ENCODE measurements around the gene TM2D1.
"Not testable (repeated sequence)": the region's sequence is repeated elsewhere in the genome, so short reads cannot be mapped to it uniquely, and the experiment has no call there.

TM2D1 gene

GRCh38 chr1:61711969-61712368, 13.0 kb downstream of the TM2D1 start:
- no peak for FAIRE-seq

GRCh38 chr1:61711257-61711656, 13.7 kb downstream of the TM2D1 start:
- FAIRE-seq: not testable (repeated sequence)

- no peak for FAIRE-seq
Measured at GRCh38 chr1:61709908-61710289, 15.0 kb downstream of the TM2D1 start.

GRCh38 chr1:61708953-61709907, 15.7 kb downstream of the TM2D1 start:
- no peak for FAIRE-seq

DNA sequence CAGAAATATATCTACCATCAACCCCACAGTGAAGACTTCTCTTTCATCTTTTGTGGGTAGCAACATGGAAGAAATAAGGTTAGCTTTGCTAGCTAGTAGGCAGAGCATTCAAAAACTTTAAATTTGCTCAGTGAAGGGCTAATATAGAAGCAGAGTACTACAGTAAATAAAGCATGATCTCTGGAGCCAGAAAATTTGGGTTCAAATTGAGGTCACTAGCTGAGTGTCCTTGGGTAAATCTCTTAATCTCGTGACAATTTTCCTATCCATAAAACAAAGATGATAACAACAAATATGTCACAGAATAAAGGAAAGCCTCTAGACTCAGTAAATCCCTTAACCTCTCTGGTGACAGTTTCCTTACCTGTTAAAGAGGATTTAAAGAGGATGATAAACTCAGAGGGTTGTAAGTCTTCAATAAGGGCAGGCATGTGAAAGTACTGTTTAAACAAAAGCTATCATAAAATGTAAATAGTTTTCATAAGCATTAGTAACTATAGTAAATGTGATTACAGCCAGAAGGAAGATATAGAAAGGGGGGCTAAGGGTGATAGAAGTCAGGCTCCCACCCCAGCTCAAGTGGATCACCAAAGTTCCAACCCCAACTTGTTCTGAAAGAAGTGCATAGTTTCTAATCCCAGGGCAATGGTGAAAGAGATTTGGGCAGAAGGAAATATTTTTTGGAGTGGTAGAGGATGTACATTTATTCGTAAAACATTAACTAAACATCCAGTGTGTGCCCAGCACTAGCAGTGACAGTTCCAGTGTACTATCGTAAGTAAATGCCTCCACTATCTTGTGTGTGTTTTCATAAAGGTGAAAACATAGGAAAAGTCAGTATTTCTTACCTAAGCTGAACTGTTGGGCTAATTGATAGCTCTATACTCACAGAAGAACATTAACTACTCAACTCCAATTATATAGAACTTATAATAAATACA, 24.8 kb downstream of the TM2D1 start:
- peak; percentile 66 for FAIRE-seq

GRCh38 chr1:61692155-61692800, 32.7 kb downstream of the TM2D1 start:
- peak; percentile 53 for FAIRE-seq

DNA sequence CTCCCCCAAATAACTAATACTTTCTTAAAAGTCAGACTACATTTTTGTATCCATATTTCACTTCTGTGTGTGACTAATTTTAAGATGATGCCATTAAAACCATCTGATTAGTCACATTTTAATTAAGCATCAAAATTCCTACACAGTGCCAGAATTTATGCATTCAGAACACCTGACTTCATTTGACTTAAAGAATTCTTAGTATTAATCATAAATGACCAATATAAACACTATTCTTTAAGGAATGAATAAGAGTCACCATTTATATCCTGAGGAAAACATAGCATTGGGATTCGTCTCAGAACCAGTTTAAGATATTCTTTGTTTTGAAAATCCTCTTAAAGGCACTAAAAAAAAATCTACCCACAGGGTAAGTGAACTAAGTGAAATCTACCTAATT, 37.0 kb downstream of the TM2D1 start:
- no peak for FAIRE-seq

DNA sequence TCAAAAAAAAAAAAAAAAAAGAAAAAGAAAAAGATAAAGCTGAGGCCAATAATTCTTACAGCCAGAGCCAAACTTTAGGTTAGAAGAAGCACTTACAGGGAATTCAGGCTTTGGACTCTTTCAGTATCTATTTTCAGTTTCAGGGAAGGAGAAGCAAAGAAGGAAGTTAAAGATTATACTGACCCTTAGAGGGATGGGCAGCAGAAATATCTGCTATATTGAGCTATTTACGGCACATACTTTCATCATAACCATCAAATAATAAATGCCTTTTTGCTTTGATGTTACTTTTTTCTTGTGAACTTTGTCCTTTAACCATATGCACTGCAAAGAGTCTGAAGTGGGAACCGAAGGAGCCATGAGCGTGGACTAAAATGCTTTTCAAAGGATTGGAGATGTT, 42.0 kb downstream of the TM2D1 start:
- no peak for FAIRE-seq

- no peak for FAIRE-seq
Measured at GRCh38 chr1:61680500-61680899, 44.4 kb downstream of the TM2D1 start.

GRCh38 chr1:61676881-61677280, 48.1 kb downstream of the TM2D1 start:
- not testable (repeated sequence) for FAIRE-seq

GRCh38 chr1:61674221-61674620, 50.7 kb downstream of the TM2D1 start:
- FAIRE-seq: no peak

- no peak for FAIRE-seq
Measured at GRCh38 chr1:61672376-61672775, 52.6 kb downstream of the TM2D1 start.

GRCh38 chr1:61670445-61670844, 54.5 kb downstream of the TM2D1 start:
- no peak for FAIRE-seq

DNA sequence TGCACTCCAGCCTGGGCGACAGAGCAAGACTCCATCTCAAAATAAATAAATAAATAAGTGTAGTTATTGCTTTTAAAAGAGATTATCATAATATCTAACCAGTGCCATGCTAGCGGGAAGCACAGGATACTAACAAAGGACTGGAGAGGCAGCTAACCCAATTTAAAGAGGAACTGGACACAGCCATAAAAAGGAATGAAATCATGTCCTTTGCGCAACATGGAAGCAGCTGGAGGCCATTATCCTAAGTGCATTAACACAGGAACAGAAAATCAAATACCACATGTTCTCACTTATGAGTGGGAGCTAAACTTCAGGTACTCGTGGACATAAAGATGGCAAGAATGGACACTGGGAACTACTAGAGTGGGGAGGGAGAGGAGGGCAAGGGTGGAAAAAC, 54.9 kb downstream of the TM2D1 start:
- no peak for FAIRE-seq

DNA sequence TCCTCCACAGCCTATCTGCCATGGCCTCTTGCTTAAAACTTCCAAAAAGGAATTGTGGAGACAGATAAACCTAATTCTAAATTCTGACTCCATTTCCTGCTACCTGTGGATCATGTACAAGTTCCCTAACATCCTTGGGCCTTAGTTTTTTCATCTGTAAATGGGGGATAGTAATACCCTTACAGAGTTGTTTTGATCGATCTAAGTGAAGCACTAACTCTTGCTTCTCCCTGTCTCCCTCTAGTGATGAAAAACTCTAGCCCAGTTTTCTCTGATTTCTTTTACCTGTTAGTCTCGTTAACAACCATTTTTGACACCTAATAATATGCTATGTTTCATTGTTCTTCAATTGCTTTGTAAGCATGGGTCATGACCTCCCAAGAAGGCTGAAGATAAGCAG, 65.9 kb downstream of the TM2D1 start:
- FAIRE-seq: no peak

- FAIRE-seq: no peak
Measured at GRCh38 chr1:61655453-61655852, 69.5 kb downstream of the TM2D1 start.

DNA sequence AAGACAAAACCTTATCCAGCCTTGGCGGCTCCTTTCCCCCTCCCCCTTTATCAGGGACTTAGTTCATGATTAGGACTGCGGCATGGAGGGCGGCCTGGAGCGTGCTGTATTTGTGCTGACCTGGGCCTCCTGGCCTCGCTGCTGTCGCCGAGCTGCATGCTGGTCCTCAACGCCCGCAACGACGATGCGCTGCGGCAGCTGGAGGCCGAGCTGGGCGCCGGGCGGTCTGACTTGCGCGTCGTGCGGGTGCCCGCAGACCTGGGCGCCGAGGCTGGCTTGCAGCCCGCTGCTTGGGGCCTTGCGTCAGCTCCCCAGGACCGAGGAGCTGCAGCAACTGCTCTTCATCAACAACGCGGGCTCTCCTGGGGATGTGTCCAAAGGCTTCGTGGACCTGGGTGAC, 70.9 kb downstream of the TM2D1 start:
- no peak for FAIRE-seq

- FAIRE-seq: no peak
Measured at GRCh38 chr1:61648983-61649742, 75.8 kb downstream of the TM2D1 start.

DNA sequence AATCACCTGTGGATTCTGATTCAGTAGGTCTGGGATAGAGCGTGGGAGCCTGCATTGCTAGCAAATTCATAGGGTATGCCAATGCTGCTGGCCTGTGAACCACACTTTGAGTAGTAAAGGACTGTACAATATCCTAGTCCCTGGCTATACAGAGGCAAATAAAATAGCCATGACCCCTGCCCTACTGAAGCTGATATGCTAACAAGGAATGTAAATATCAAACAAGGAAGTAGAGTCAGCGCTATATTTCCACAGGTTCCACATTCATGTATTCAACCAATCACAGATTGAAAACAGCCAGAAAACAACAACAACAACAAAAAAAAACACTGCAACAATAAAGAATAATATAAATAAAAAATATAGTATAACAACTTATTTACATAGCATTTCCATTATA, 77.8 kb downstream of the TM2D1 start:
- FAIRE-seq: peak; percentile 58

DNA sequence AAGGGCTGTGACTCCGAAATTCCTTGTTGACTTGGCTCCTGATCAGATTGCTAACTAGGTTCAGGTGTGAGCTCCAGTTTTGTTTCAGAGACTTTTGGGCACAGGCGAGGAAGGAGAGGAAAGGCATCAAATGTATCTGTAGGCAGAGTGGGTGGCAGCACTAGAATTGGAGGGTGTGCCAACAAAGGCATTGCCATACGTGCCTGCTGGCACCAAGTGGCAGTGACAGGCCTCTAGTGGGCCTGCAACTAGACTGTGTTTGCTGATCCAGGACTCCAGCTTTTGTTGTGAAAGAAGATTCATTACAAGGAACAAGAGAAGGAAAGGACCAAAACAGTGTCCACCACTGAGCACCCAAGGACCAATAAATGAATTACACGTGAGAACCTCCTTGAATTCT, 79.5 kb downstream of the TM2D1 start:
- FAIRE-seq: no peak

DNA sequence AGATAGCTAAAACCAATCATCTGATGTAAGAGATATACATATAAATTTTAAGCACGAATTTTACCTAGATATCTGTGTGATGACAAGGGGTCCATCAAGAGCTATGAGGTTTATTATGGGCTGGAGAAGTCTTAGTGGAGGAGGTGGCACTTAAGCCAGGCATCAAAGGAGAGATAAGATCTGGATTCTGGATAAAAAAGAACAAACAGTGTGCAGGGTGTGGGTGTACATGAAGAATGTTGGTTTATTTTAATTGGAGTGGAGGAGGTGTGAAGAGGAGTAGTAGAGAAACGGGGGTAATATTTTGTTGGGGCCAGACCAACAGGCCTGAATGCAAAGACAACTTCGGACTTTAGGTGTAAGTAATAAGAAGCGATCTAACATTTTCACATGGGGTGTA, 80.6 kb downstream of the TM2D1 start:
- FAIRE-seq: no peak

All from colon (tissue), 2 donors.